ENCODE data around the gene CTNNBL1. TPM values are rescaled to one million over a fixed set of nuclear protein-coding genes. Genes with fewer than 3 reads are reported as not detected.

CTNNBL1 gene
- total and polyA plus RNA-seq, 2 experiments from 2014 or later: 25.3 to 53.7 TPM

DNA sequence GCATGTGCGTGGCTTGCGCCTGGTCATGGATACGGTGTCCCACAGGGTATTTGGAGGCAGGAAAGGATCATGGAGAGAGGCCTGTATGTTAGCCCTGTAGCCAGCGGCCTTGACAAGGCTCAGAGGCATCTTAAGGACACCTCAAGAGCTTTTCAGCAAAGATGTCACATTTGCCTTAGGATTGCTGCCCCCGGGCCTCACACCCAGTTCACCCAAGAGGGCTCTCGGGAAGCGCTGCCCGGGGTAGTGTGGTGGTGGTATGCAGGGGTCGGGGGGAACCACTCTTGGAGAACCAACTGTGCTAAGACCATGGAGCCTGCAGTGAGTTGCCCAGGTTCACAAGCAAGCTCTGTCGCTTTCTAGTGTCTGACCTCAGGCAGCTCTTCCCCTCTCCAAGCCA lies 172.2 kb downstream of the CTNNBL1 start:
- Histone ChIP-seq H3K27ac (no peak overlapping the region), H3K9me3 (ENCODE audit: low read depth) (no peaks in the 10 kb centered on the region), H3F3A (ENCODE audit: insufficient read depth) (no peaks in the 10 kb centered on the region), H3K9me2 (ENCODE audit: insufficient read depth) (no peaks in the 10 kb centered on the region), H3K9ac (no peak overlapping the region), H3K36me3 (ENCODE audit: low read depth) (no peaks in the 10 kb centered on the region), H3K4me2 (ENCODE audit: unreplicated experiment) (no peak overlapping the region), H3K27me3 (replicated peaks; ENCODE audit: insufficient read depth) (no peaks in the 10 kb centered on the region), H3K4me1 (ENCODE audit: insufficient read depth) (no peaks in the 10 kb centered on the region), H2AFZ (no peak overlapping the region), H3K79me2 (ENCODE audit: insufficient read depth) (no peaks in the 10 kb centered on the region), H4K20me1 (ENCODE audit: insufficient read depth) (no peaks in the 10 kb centered on the region), H3K4me3 (no peak overlapping the region)
- DNase-seq: no peak
- in situ Hi-C loops (cut with MboI): no loop called here
- TF ChIP-seq EZH2 (IDR thresholded peaks at IDR 0.05; ENCODE audit: insufficient read depth, poor library complexity, severe bottlenecking): no peak
- TF ChIP-seq EZH2phosphoT487 (IDR thresholded peaks at IDR 0.05; ENCODE audit: insufficient read depth, low read depth): no peak
- 91 to 97% methylated on average over 10 of the region's 10 CpGs for WGBS, 2 experiments (ENCODE audit: low coverage in 1 of 2, low lambda C conversion rate in 2 of 2, missing lambda C conversion rate in 2 of 2)

- no peak overlapping the region for H3K27ac ChIP-seq
- 84 to 88% methylated on average over 15 of the region's 15 CpGs for WGBS, 2 experiments (ENCODE audit: low coverage in 1 of 2, low lambda C conversion rate in 2 of 2, missing lambda C conversion rate in 2 of 2)
- no peaks in the 10 kb centered on the region for H3K9me3 ChIP-seq (ENCODE audit: low read depth)
- TF ChIP-seq EZH2 (IDR thresholded peaks at IDR 0.05; ENCODE audit: insufficient read depth, poor library complexity, severe bottlenecking) (no peak), EZH2phosphoT487 (IDR thresholded peaks at IDR 0.05; ENCODE audit: insufficient read depth, low read depth) (no peak)
- DNase-seq: no peak
- no peaks in the 10 kb centered on the region for H3K36me3 ChIP-seq (ENCODE audit: low read depth)
- in situ Hi-C loops (cut with MboI): no loop called here
- no peaks in the 10 kb centered on the region for H3K79me2 ChIP-seq (ENCODE audit: insufficient read depth)
- no peaks in the 10 kb centered on the region for H3K4me1 ChIP-seq (ENCODE audit: insufficient read depth)
- H3K9me2 ChIP-seq (ENCODE audit: insufficient read depth): no peaks in the 10 kb centered on the region
- no peaks in the 10 kb centered on the region for H3F3A ChIP-seq (ENCODE audit: insufficient read depth)
- no peak overlapping the region for H3K4me2 ChIP-seq (ENCODE audit: unreplicated experiment)
- H4K20me1 ChIP-seq (ENCODE audit: insufficient read depth): no peaks in the 10 kb centered on the region
- H3K4me3 ChIP-seq: no peak overlapping the region
- H3K9ac ChIP-seq: no peak overlapping the region
- no peak overlapping the region for H2AFZ ChIP-seq
- no peaks in the 10 kb centered on the region for H3K27me3 ChIP-seq (replicated peaks; ENCODE audit: insufficient read depth)
These were observed 173.7 kb downstream of the CTNNBL1 start for GRCh38 chr20:37867289-37868195.

DNA sequence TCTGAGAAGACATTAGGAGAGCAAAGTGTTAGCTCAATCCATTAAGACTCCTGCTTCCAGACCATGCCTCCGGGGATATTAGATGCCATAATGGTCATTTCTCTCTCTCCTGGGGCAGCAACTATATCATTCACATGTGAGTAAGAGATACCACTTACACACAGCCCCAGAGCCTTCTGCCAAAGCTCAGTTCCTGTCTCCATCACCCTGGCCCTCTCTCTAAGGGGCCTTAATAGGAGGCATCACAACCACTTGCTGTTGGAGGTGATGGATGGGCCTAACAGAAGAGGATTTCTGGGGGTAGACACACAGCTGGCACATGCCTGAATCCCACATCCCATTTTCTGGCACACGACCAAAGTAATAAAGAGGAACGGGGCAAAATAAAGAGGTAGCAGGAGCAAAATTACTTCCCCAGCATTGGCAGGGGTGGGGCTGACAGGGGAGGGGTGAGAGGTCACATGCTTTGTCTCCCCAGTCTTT lies 175.1 kb downstream of the CTNNBL1 start:
- H3K27me3 ChIP-seq (replicated peaks; ENCODE audit: insufficient read depth): no peaks in the 10 kb centered on the region
- no peaks in the 10 kb centered on the region for H3K36me3 ChIP-seq (ENCODE audit: low read depth)
- no peak overlapping the region for H3K4me3 ChIP-seq
- no peak for TF ChIP-seq EZH2 (IDR thresholded peaks at IDR 0.05; ENCODE audit: insufficient read depth, poor library complexity, severe bottlenecking)
- no peak for TF ChIP-seq EZH2phosphoT487 (IDR thresholded peaks at IDR 0.05; ENCODE audit: insufficient read depth, low read depth)
- H3K9me3 ChIP-seq (ENCODE audit: low read depth): no peaks in the 10 kb centered on the region
- no peak overlapping the region for H2AFZ ChIP-seq
- in situ Hi-C loops (cut with MboI): no loop called here
- H3K4me1 ChIP-seq (ENCODE audit: insufficient read depth): no peaks in the 10 kb centered on the region
- no peak overlapping the region for H3K27ac ChIP-seq
- H3K9ac ChIP-seq: no peak overlapping the region
- no peaks in the 10 kb centered on the region for H4K20me1 ChIP-seq (ENCODE audit: insufficient read depth)
- H3K79me2 ChIP-seq (ENCODE audit: insufficient read depth): no peaks in the 10 kb centered on the region
- no peaks in the 10 kb centered on the region for H3F3A ChIP-seq (ENCODE audit: insufficient read depth)
- H3K9me2 ChIP-seq (ENCODE audit: insufficient read depth): no peaks in the 10 kb centered on the region
- no peak overlapping the region for H3K4me2 ChIP-seq (ENCODE audit: unreplicated experiment)
- 76 to 84% methylated on average over 3 of the region's 3 CpGs for WGBS, 2 experiments (ENCODE audit: low coverage in 1 of 2, low lambda C conversion rate in 2 of 2, missing lambda C conversion rate in 2 of 2)
- no peak for DNase-seq

GRCh38 chr20:37869334-37869861 lies 175.6 kb downstream of the CTNNBL1 start:
- Histone ChIP-seq H3K79me2 (ENCODE audit: insufficient read depth) (no peaks in the 10 kb centered on the region), H3K4me1 (ENCODE audit: insufficient read depth) (no peaks in the 10 kb centered on the region), H3K27me3 (replicated peaks; ENCODE audit: insufficient read depth) (no peaks in the 10 kb centered on the region), H4K20me1 (ENCODE audit: insufficient read depth) (no peaks in the 10 kb centered on the region), H3K27ac (no peak overlapping the region), H2AFZ (no peak overlapping the region), H3F3A (ENCODE audit: insufficient read depth) (no peaks in the 10 kb centered on the region), H3K4me3 (no peak overlapping the region), H3K4me2 (ENCODE audit: unreplicated experiment) (no peak overlapping the region), H3K36me3 (ENCODE audit: low read depth) (no peaks in the 10 kb centered on the region), H3K9me2 (ENCODE audit: insufficient read depth) (no peaks in the 10 kb centered on the region), H3K9me3 (ENCODE audit: low read depth) (no peaks in the 10 kb centered on the region), H3K9ac (no peak overlapping the region)
- in situ Hi-C loops (cut with MboI): no loop called here
- WGBS, 2 experiments (ENCODE audit: low coverage in 1 of 2, low lambda C conversion rate in 2 of 2, missing lambda C conversion rate in 2 of 2): 84 to 85% methylated on average over 6 of the region's 6 CpGs
- TF ChIP-seq EZH2 (IDR thresholded peaks at IDR 0.05; ENCODE audit: insufficient read depth, poor library complexity, severe bottlenecking) (no peak), EZH2phosphoT487 (IDR thresholded peaks at IDR 0.05; ENCODE audit: insufficient read depth, low read depth) (no peak)
- DNase-seq: no peak

All from GM23248 (cell line).